Left ventricle myocardium inferior (tissue), 1 donor: ENCODE measurements around the gene CDH4. TPM values are rescaled to one million over a fixed set of nuclear protein-coding genes. Genes with fewer than 3 reads are reported as not detected.

ENCODE experiments used
- DNase-seq: peaks from one replicate; pipeline ENCODE4 v3.0.0-alpha.2; 2020
- H3K27ac ChIP-seq: fragments of 200-600 bp; replicated peaks from 2 replicates; pipeline ENCODE4 v1.8.0; 2021
- H3K27me3 ChIP-seq: fragments of 200-600 bp; 2 replicates; pipeline ENCODE4 v1.8.0; 2021; ENCODE audit warnings: low read depth
- H3K36me3 ChIP-seq: fragments of 200-600 bp; 2 replicates; pipeline ENCODE4 v1.8.0; 2021
- H3K4me1 ChIP-seq: fragments of 200-600 bp; 2 replicates; pipeline ENCODE4 v1.8.0; 2021
- H3K4me3 ChIP-seq: fragments of 200-600 bp; 2 replicates; pipeline ENCODE4 v1.8.0; 2021; ENCODE audit warnings: mild to moderate bottlenecking, moderate library complexity
- H3K9me3 ChIP-seq: fragments of 200-600 bp; replicated peaks from 2 replicates; pipeline ENCODE4 v1.8.0; 2021
- CTCF ChIP-seq: fragments of 200-600 bp; IDR thresholded peaks from 2 replicates; pipeline ENCODE4 v1.8.0; 2021; ENCODE audit warnings: antibody characterized with exemption, mild to moderate bottlenecking, borderline replicate concordance
- intact Hi-C: fragments of 100-400 bp; cut with micrococcal nuclease; formaldehyde crosslinking; loops from one replicate; pipeline ENCODE4 v1.11.0; 2022
- total RNA-seq: library from RNA; stranded (reverse); fragmentation: NEBNext Ultra II Directional; extraction: Animal tissue kit (Norgen Biotek cat#: 25700); gene quantifications from one replicate; pipeline ENCODE4 v1.2.1, GENCODE V29; 2021
- donor health status: DM: no; HTN: yes; CAD: no; lungs with severe emphysema.

CDH4 gene
- total RNA-seq, 1 donor from 2014 or later, result 0.05 TPM

- H3K4me1 ChIP-seq, result peaks cover 5% of the 10 kb centered on the region
- no peak for DNase-seq
- H3K4me3 ChIP-seq, result no peak overlapping the region
- intact Hi-C loops, result no loop called here
- no peak overlapping the region for H3K27ac ChIP-seq
- no peak for TF ChIP-seq CTCF
- no peaks in the 10 kb centered on the region for H3K9me3 ChIP-seq
- H3K27me3 ChIP-seq, result peaks cover 73% of the 10 kb centered on the region
- no peaks in the 10 kb centered on the region for H3K36me3 ChIP-seq
Observed at GRCh38 chr20:61521687-61522420, 269.8 kb downstream of the CDH4 start.

GRCh38 chr20:61522498-61523090, 270.5 kb downstream of the CDH4 start:
- Histone ChIP-seq H3K4me3 (no peak overlapping the region), H3K27ac (no peak overlapping the region), H3K36me3 (no peaks in the 10 kb centered on the region), H3K9me3 (no peaks in the 10 kb centered on the region), H3K27me3 (peaks cover 81% of the 10 kb centered on the region), H3K4me1 (no peaks in the 10 kb centered on the region)
- TF ChIP-seq CTCF, result no peak
- intact Hi-C loops, result no loop called here
- DNase-seq, result no peak

GRCh38 chr20:61523145-61523544, 271.1 kb downstream of the CDH4 start:
- no peaks in the 10 kb centered on the region for H3K4me1 ChIP-seq
- no peak overlapping the region for H3K27ac ChIP-seq
- DNase-seq, result no peak
- H3K36me3 ChIP-seq, result no peaks in the 10 kb centered on the region
- intact Hi-C loops, result no loop called here
- no peak overlapping the region for H3K4me3 ChIP-seq
- no peaks in the 10 kb centered on the region for H3K9me3 ChIP-seq
- H3K27me3 ChIP-seq, result peaks cover 85% of the 10 kb centered on the region
- no peak for TF ChIP-seq CTCF

- no peak for TF ChIP-seq CTCF
- Histone ChIP-seq H3K4me3 (no peak overlapping the region), H3K4me1 (no peaks in the 10 kb centered on the region), H3K27ac (no peak overlapping the region), H3K9me3 (no peaks in the 10 kb centered on the region), H3K36me3 (no peaks in the 10 kb centered on the region), H3K27me3 (peaks cover 83% of the 10 kb centered on the region)
- no peak for DNase-seq
- intact Hi-C loops, result no loop called here
Observed at GRCh38 chr20:61524951-61525666, 273.0 kb downstream of the CDH4 start.

- Histone ChIP-seq H3K27me3 (peaks cover 78% of the 10 kb centered on the region), H3K27ac (no peak overlapping the region), H3K4me1 (no peaks in the 10 kb centered on the region), H3K9me3 (no peaks in the 10 kb centered on the region), H3K36me3 (no peaks in the 10 kb centered on the region), H3K4me3 (no peak overlapping the region)
- intact Hi-C loops, result no loop called here
- no peak for TF ChIP-seq CTCF
- DNase-seq, result no peak
Observed at GRCh38 chr20:61525781-61526431, 273.8 kb downstream of the CDH4 start.
